ENCODE measurements around the gene BRDT. TPM values are rescaled to one million over a fixed set of nuclear protein-coding genes. Genes with fewer than 3 reads are reported as not detected.

Gene BRDT
- polyA plus RNA-seq, 1 donor (not counting 4 experiments of a cell fraction or from before 2014, with no cell fraction given): not detected

DNA sequence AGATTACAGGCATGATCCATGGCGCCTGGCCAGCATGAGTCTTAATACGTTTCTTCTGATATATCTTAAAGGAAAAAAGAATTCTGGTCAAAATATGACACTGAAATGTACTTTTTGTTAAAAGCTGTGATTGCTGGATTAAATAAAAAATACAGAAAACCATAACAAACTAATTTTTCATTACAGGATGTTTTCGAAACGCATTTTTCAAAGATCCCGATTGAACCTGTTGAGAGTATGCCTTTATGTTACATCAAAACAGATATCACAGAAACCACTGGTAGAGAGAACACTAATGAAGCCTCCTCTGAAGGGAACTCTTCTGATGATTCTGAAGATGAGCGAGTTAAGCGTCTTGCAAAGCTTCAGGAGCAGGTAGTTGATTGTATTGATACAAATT lies 30.2 kb downstream of the BRDT start:
- no peak for TF ChIP-seq EZH2 (IDR thresholded peaks at IDR 0.05; ENCODE audit: low read length)
- TF ChIP-seq, protein P1, sequence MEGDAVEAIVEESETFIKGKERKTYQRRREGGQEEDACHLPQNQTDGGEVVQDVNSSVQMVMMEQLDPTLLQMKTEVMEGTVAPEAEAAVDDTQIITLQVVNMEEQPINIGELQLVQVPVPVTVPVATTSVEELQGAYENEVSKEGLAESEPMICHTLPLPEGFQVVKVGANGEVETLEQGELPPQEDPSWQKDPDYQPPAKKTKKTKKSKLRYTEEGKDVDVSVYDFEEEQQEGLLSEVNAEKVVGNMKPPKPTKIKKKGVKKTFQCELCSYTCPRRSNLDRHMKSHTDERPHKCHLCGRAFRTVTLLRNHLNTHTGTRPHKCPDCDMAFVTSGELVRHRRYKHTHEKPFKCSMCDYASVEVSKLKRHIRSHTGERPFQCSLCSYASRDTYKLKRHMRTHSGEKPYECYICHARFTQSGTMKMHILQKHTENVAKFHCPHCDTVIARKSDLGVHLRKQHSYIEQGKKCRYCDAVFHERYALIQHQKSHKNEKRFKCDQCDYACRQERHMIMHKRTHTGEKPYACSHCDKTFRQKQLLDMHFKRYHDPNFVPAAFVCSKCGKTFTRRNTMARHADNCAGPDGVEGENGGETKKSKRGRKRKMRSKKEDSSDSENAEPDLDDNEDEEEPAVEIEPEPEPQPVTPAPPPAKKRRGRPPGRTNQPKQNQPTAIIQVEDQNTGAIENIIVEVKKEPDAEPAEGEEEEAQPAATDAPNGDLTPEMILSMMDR (optimal IDR thresholded peaks at IDR 0.05 in 1 of 3, IDR thresholded peaks at IDR 0.05 in 1 of 3, conservative IDR thresholded peaks at IDR 0.05 in 1 of 3; ENCODE audit: extremely low read depth in 1 of 3, insufficient read depth in 2 of 3, low read length in 3 of 3): no peak
- Histone ChIP-seq H3K4me2 (ENCODE audit: control insufficient read depth, extremely low read depth, insufficient read depth, low read depth, low read length) (no peak overlapping the region), H3K27ac (ENCODE audit: control insufficient read depth, insufficient read depth, low read length) (no peak overlapping the region), H3K9ac (ENCODE audit: control insufficient read depth, extremely low read depth, insufficient read depth, low read length) (no peak overlapping the region), H2AFZ (ENCODE audit: control insufficient read depth, low read length) (no peak overlapping the region), H3K4me3 (ENCODE audit: control insufficient read depth in 2 of 3, extremely low read depth in 1 of 3, insufficient read depth in 2 of 3, low read depth in 1 of 3, low read length in 3 of 3) (no peak overlapping the region), H3K79me2 (ENCODE audit: control insufficient read depth, insufficient read depth, low read length) (no peaks in the 10 kb centered on the region), H3K9me3 (ENCODE audit: control insufficient read depth, low read depth, low read length) (no peaks in the 10 kb centered on the region), H3K36me3 (ENCODE audit: control insufficient read depth in 2 of 2, extremely low read depth in 1 of 2, insufficient read depth in 2 of 2, low read length in 2 of 2) (no peaks in the 10 kb centered on the region), H4K20me1 (ENCODE audit: control insufficient read depth, extremely low read depth, insufficient read depth, low read length) (no peaks in the 10 kb centered on the region), H3K27me3 (ENCODE audit: control insufficient read depth, extremely low read depth, insufficient read depth, low read length) (no peaks in the 10 kb centered on the region), H3K4me1 (ENCODE audit: control insufficient read depth, extremely low read depth, insufficient read depth, low read length) (no peaks in the 10 kb centered on the region), H3K9me1 (ENCODE audit: control insufficient read depth, extremely low read depth, insufficient read depth, low read length) (no peaks in the 10 kb centered on the region)
- DNase-seq (ENCODE audit: low read depth, low spot score): no peak
- FAIRE-seq: no peak
- dilution Hi-C loops (cut with MboI; ENCODE audit: extremely low pct_ligation_motif_present, low sequenced_read_pairs): loop anchor here (25.0 kb wide), 1 partner anchor 283 kb away; no protein-coding TSS in a partner anchor

GRCh38 chr1:91980663-91981062 lies 31.5 kb downstream of the BRDT start:
- H3K4me3 ChIP-seq (ENCODE audit: control insufficient read depth in 2 of 3, extremely low read depth in 1 of 3, insufficient read depth in 2 of 3, low read depth in 1 of 3, low read length in 3 of 3): no peak overlapping the region
- TF ChIP-seq, protein P1 (optimal IDR thresholded peaks at IDR 0.05 in 1 of 3, IDR thresholded peaks at IDR 0.05 in 1 of 3, conservative IDR thresholded peaks at IDR 0.05 in 1 of 3; ENCODE audit: extremely low read depth in 1 of 3, insufficient read depth in 2 of 3, low read length in 3 of 3): no peak
- no peak for TF ChIP-seq EZH2 (IDR thresholded peaks at IDR 0.05; ENCODE audit: low read length)
- no peak for FAIRE-seq
- H3K9me1 ChIP-seq (ENCODE audit: control insufficient read depth, extremely low read depth, insufficient read depth, low read length): no peaks in the 10 kb centered on the region
- dilution Hi-C loops (cut with MboI; ENCODE audit: extremely low pct_ligation_motif_present, low sequenced_read_pairs): loop anchor here (25.0 kb wide), 1 partner anchor 282 kb away; no protein-coding TSS in a partner anchor
- no peak overlapping the region for H2AFZ ChIP-seq (ENCODE audit: control insufficient read depth, low read length)
- no peak overlapping the region for H3K9ac ChIP-seq (ENCODE audit: control insufficient read depth, extremely low read depth, insufficient read depth, low read length)
- no peak overlapping the region for H3K4me2 ChIP-seq (ENCODE audit: control insufficient read depth, extremely low read depth, insufficient read depth, low read depth, low read length)
- DNase-seq (ENCODE audit: low read depth, low spot score): no peak
- H3K4me1 ChIP-seq (ENCODE audit: control insufficient read depth, extremely low read depth, insufficient read depth, low read length): no peaks in the 10 kb centered on the region
- no peaks in the 10 kb centered on the region for H3K79me2 ChIP-seq (ENCODE audit: control insufficient read depth, insufficient read depth, low read length)
- H4K20me1 ChIP-seq (ENCODE audit: control insufficient read depth, extremely low read depth, insufficient read depth, low read length): no peaks in the 10 kb centered on the region
- no peaks in the 10 kb centered on the region for H3K36me3 ChIP-seq (ENCODE audit: control insufficient read depth in 2 of 2, extremely low read depth in 1 of 2, insufficient read depth in 2 of 2, low read length in 2 of 2)
- no peaks in the 10 kb centered on the region for H3K9me3 ChIP-seq (ENCODE audit: control insufficient read depth, low read depth, low read length)
- no peak overlapping the region for H3K27ac ChIP-seq (ENCODE audit: control insufficient read depth, insufficient read depth, low read length)
- no peaks in the 10 kb centered on the region for H3K27me3 ChIP-seq (ENCODE audit: control insufficient read depth, extremely low read depth, insufficient read depth, low read length)

Measured in keratinocyte (primary cell).